ENCODE measurements around the gene PTEN.
"Not testable (repeated sequence)": the region's sequence is repeated elsewhere in the genome, so short reads cannot be mapped to it uniquely, and the experiment has no call there.

Gene PTEN

GRCh38 chr10:87819289-87819585 is 44.2 kb upstream of the PTEN start:
- H3K4me3 ChIP-seq (ENCODE audit: control insufficient read depth in 1 of 7, extremely low read depth in 1 of 7, insufficient read depth in 4 of 7, low read depth in 2 of 7, low read length in 6 of 7), result peak overlapping the region in 3 of 7 experiments; percentile 93 to 97 (median 94)
- 96% methylated on average over 4 of the region's 6 CpGs for WGBS (ENCODE audit: insufficient coverage)
- no peaks in the 10 kb centered on the region for H3K9me3 ChIP-seq (ENCODE audit: control extremely low read depth in 1 of 5, control insufficient read depth in 4 of 5, insufficient read depth in 2 of 5, low read depth in 1 of 5, low read length in 4 of 5)
- H3K27me3 ChIP-seq (replicated peaks in 2 of 5; ENCODE audit: control insufficient read depth in 4 of 5, insufficient read depth in 5 of 5, low read length in 4 of 5), result no peaks in the 10 kb centered on the region
- DNase-seq, result no peak
- H3K36me3 ChIP-seq (ENCODE audit: control insufficient read depth in 4 of 4, insufficient read depth in 4 of 4, low read length in 3 of 4), result no peaks in the 10 kb centered on the region
- CTCF ChIA-PET, result interaction anchor here (1.0 to 3.3 kb wide), 5 partner anchors 9 to 1061 kb away, joined by 3 to 23 read pairs (median 4); partner anchors contain the start of gene STAMBPL1
- no peak overlapping the region for H3K27ac ChIP-seq (ENCODE audit: insufficient read depth in 1 of 2, low read depth in 1 of 2, low read length in 2 of 2, poor library complexity in 1 of 2, severe bottlenecking in 2 of 2)
- H3K4me1 ChIP-seq (ENCODE audit: control extremely low read depth in 1 of 4, control insufficient read depth in 4 of 4, insufficient read depth in 4 of 4, low read length in 3 of 4), result peaks cover 10 to 40% (median 21%) of the 10 kb centered on the region in 4 experiments
- POLR2A ChIA-PET, result no interaction called here

GRCh38 chr10:87826653-87827052 is 36.8 kb upstream of the PTEN start:
- Histone ChIP-seq H3K27ac (ENCODE audit: insufficient read depth in 1 of 2, low read depth in 1 of 2, low read length in 2 of 2, poor library complexity in 1 of 2, severe bottlenecking in 2 of 2) (no peak overlapping the region), H3K27me3 (replicated peaks in 2 of 5; ENCODE audit: control insufficient read depth in 4 of 5, insufficient read depth in 5 of 5, low read length in 4 of 5) (no peaks in the 10 kb centered on the region), H3K4me3 (ENCODE audit: control insufficient read depth in 1 of 7, extremely low read depth in 1 of 7, insufficient read depth in 4 of 7, low read depth in 2 of 7, low read length in 6 of 7) (no peak overlapping the region), H3K36me3 (ENCODE audit: control insufficient read depth in 4 of 4, insufficient read depth in 4 of 4, low read length in 3 of 4) (no peaks in the 10 kb centered on the region), H3K4me1 (ENCODE audit: control extremely low read depth in 1 of 4, control insufficient read depth in 4 of 4, insufficient read depth in 4 of 4, low read length in 3 of 4) (no peaks in the 10 kb centered on the region), H3K9me3 (ENCODE audit: control extremely low read depth in 1 of 5, control insufficient read depth in 4 of 5, insufficient read depth in 2 of 5, low read depth in 1 of 5, low read length in 4 of 5) (peaks cover 0 to 2% (median 0%) of the 10 kb centered on the region in 5 experiments)
- ChIA-PET CTCF (interaction anchor here (0.8 kb wide), 1 partner anchor 9 kb away, joined by 3 read pairs; the partner anchor contains the start of gene ATAD1), POLR2A (no interaction called here)
- no peak for DNase-seq

- no peak for DNase-seq
- CTCF ChIA-PET, result interaction anchor here (1.7 kb wide), 1 partner anchor 8 kb away, joined by 5 read pairs; no protein-coding TSS in a partner anchor
- Histone ChIP-seq H3K4me3 (ENCODE audit: control insufficient read depth in 1 of 7, extremely low read depth in 1 of 7, insufficient read depth in 4 of 7, low read depth in 2 of 7, low read length in 6 of 7) (no peak overlapping the region), H3K36me3 (ENCODE audit: control insufficient read depth in 4 of 4, insufficient read depth in 4 of 4, low read length in 3 of 4) (no peaks in the 10 kb centered on the region), H3K27me3 (replicated peaks in 2 of 5; ENCODE audit: control insufficient read depth in 4 of 5, insufficient read depth in 5 of 5, low read length in 4 of 5) (no peaks in the 10 kb centered on the region), H3K4me1 (ENCODE audit: control extremely low read depth in 1 of 4, control insufficient read depth in 4 of 4, insufficient read depth in 4 of 4, low read length in 3 of 4) (no peaks in the 10 kb centered on the region), H3K27ac (ENCODE audit: insufficient read depth in 1 of 2, low read depth in 1 of 2, low read length in 2 of 2, poor library complexity in 1 of 2, severe bottlenecking in 2 of 2) (no peak overlapping the region), H3K9me3 (ENCODE audit: control extremely low read depth in 1 of 5, control insufficient read depth in 4 of 5, insufficient read depth in 2 of 5, low read depth in 1 of 5, low read length in 4 of 5) (peaks cover 0 to 2% (median 0%) of the 10 kb centered on the region in 5 experiments)
- POLR2A ChIA-PET, result interaction anchor here (0.6 to 0.7 kb wide), 2 partner anchors 18 to 1724 kb away, joined by 5 read pairs; no protein-coding TSS in a partner anchor
- WGBS (ENCODE audit: insufficient coverage), result 88% methylated on average over 1 of the region's 2 CpGs
These were observed 35.7 kb upstream of the PTEN start for GRCh38 chr10:87827681-87828080.

GRCh38 chr10:87829051-87829450 is 34.4 kb upstream of the PTEN start:
- H3K36me3 ChIP-seq (ENCODE audit: control insufficient read depth in 4 of 4, insufficient read depth in 4 of 4, low read length in 3 of 4); H3K4me3 ChIP-seq (ENCODE audit: control insufficient read depth in 1 of 7, extremely low read depth in 1 of 7, insufficient read depth in 4 of 7, low read depth in 2 of 7, low read length in 6 of 7); H3K27me3 ChIP-seq (replicated peaks in 2 of 5; ENCODE audit: control insufficient read depth in 4 of 5, insufficient read depth in 5 of 5, low read length in 4 of 5); POLR2A ChIA-PET; DNase-seq; H3K4me1 ChIP-seq (ENCODE audit: control extremely low read depth in 1 of 4, control insufficient read depth in 4 of 4, insufficient read depth in 4 of 4, low read length in 3 of 4); H3K27ac ChIP-seq (ENCODE audit: insufficient read depth in 1 of 2, low read depth in 1 of 2, low read length in 2 of 2, poor library complexity in 1 of 2, severe bottlenecking in 2 of 2); H3K9me3 ChIP-seq (ENCODE audit: control extremely low read depth in 1 of 5, control insufficient read depth in 4 of 5, insufficient read depth in 2 of 5, low read depth in 1 of 5, low read length in 4 of 5): not testable (repeated sequence)
- CTCF ChIA-PET, result interaction anchor here (0.9 to 1.7 kb wide), 2 partner anchors 10 to 864 kb away, joined by 3 to 5 read pairs; no protein-coding TSS in a partner anchor
- 100% methylated on average over 4 of the region's 4 CpGs for WGBS (ENCODE audit: insufficient coverage)

- Histone ChIP-seq H3K4me1 (ENCODE audit: control extremely low read depth in 1 of 4, control insufficient read depth in 4 of 4, insufficient read depth in 4 of 4, low read length in 3 of 4) (no peaks in the 10 kb centered on the region), H3K27ac (ENCODE audit: insufficient read depth in 1 of 2, low read depth in 1 of 2, low read length in 2 of 2, poor library complexity in 1 of 2, severe bottlenecking in 2 of 2) (no peak overlapping the region), H3K36me3 (ENCODE audit: control insufficient read depth in 4 of 4, insufficient read depth in 4 of 4, low read length in 3 of 4) (no peaks in the 10 kb centered on the region), H3K4me3 (ENCODE audit: control insufficient read depth in 1 of 7, extremely low read depth in 1 of 7, insufficient read depth in 4 of 7, low read depth in 2 of 7, low read length in 6 of 7) (no peak overlapping the region), H3K9me3 (ENCODE audit: control extremely low read depth in 1 of 5, control insufficient read depth in 4 of 5, insufficient read depth in 2 of 5, low read depth in 1 of 5, low read length in 4 of 5) (peaks cover 0 to 2% (median 0%) of the 10 kb centered on the region in 5 experiments), H3K27me3 (replicated peaks in 2 of 5; ENCODE audit: control insufficient read depth in 4 of 5, insufficient read depth in 5 of 5, low read length in 4 of 5) (no peaks in the 10 kb centered on the region)
- ChIA-PET CTCF (interaction anchor here (0.7 to 1.1 kb wide), 4 partner anchors 12 to 869 kb away, joined by 3 to 4 read pairs (median 3); partner anchors contain the start of gene ATAD1), POLR2A (no interaction called here)
- peak in 1 of 3 donors; percentile 29 for DNase-seq
These were observed 33.3 kb upstream of the PTEN start for GRCh38 chr10:87829986-87830729.

- no peaks in the 10 kb centered on the region for H3K9me3 ChIP-seq (ENCODE audit: control extremely low read depth in 1 of 5, control insufficient read depth in 4 of 5, insufficient read depth in 2 of 5, low read depth in 1 of 5, low read length in 4 of 5)
- DNase-seq, result no peak
- CTCF ChIA-PET, result no interaction called here
- H3K4me1 ChIP-seq (ENCODE audit: control extremely low read depth in 1 of 4, control insufficient read depth in 4 of 4, insufficient read depth in 4 of 4, low read length in 3 of 4), result peaks cover 0 to 7% (median 1%) of the 10 kb centered on the region in 4 experiments
- no peaks in the 10 kb centered on the region for H3K27me3 ChIP-seq (replicated peaks in 2 of 5; ENCODE audit: control insufficient read depth in 4 of 5, insufficient read depth in 5 of 5, low read length in 4 of 5)
- H3K27ac ChIP-seq (ENCODE audit: insufficient read depth in 1 of 2, low read depth in 1 of 2, low read length in 2 of 2, poor library complexity in 1 of 2, severe bottlenecking in 2 of 2), result no peak overlapping the region
- H3K36me3 ChIP-seq (ENCODE audit: control insufficient read depth in 4 of 4, insufficient read depth in 4 of 4, low read length in 3 of 4), result no peaks in the 10 kb centered on the region
- WGBS (ENCODE audit: insufficient coverage), result 100% methylated on average over 2 of the region's 4 CpGs
- POLR2A ChIA-PET, result no interaction called here
- no peak overlapping the region for H3K4me3 ChIP-seq (ENCODE audit: control insufficient read depth in 1 of 7, extremely low read depth in 1 of 7, insufficient read depth in 4 of 7, low read depth in 2 of 7, low read length in 6 of 7)
These were observed 27.3 kb upstream of the PTEN start for GRCh38 chr10:87836098-87836497.

- H3K4me1 ChIP-seq (ENCODE audit: control extremely low read depth in 1 of 4, control insufficient read depth in 4 of 4, insufficient read depth in 4 of 4, low read length in 3 of 4), result peaks cover 0 to 7% (median 1%) of the 10 kb centered on the region in 4 experiments
- POLR2A ChIA-PET, result no interaction called here
- no peaks in the 10 kb centered on the region for H3K27me3 ChIP-seq (replicated peaks in 2 of 5; ENCODE audit: control insufficient read depth in 4 of 5, insufficient read depth in 5 of 5, low read length in 4 of 5)
- H3K9me3 ChIP-seq (ENCODE audit: control extremely low read depth in 1 of 5, control insufficient read depth in 4 of 5, insufficient read depth in 2 of 5, low read depth in 1 of 5, low read length in 4 of 5), result no peaks in the 10 kb centered on the region
- no peak overlapping the region for H3K27ac ChIP-seq (ENCODE audit: insufficient read depth in 1 of 2, low read depth in 1 of 2, low read length in 2 of 2, poor library complexity in 1 of 2, severe bottlenecking in 2 of 2)
- DNase-seq, result peak in 2 of 3 donors; percentile 47 to 58
- no peak overlapping the region for H3K4me3 ChIP-seq (ENCODE audit: control insufficient read depth in 1 of 7, extremely low read depth in 1 of 7, insufficient read depth in 4 of 7, low read depth in 2 of 7, low read length in 6 of 7)
- CTCF ChIA-PET, result no interaction called here
- H3K36me3 ChIP-seq (ENCODE audit: control insufficient read depth in 4 of 4, insufficient read depth in 4 of 4, low read length in 3 of 4), result no peaks in the 10 kb centered on the region
These were observed 26.0 kb upstream of the PTEN start for GRCh38 chr10:87837445-87837844.

All from common myeloid progenitor, CD34-positive (primary cell).